ENCODE measurements around the gene MED20. TPM values are rescaled to one million over a fixed set of nuclear protein-coding genes. Genes with fewer than 3 reads are reported as not detected.

Gene MED20
- total and polyA plus RNA-seq, 2 of the 8 experiments (the other 6 are each of a cell fraction or from before 2014, with no cell fraction given): 38.7 to 51.8 TPM

DNA sequence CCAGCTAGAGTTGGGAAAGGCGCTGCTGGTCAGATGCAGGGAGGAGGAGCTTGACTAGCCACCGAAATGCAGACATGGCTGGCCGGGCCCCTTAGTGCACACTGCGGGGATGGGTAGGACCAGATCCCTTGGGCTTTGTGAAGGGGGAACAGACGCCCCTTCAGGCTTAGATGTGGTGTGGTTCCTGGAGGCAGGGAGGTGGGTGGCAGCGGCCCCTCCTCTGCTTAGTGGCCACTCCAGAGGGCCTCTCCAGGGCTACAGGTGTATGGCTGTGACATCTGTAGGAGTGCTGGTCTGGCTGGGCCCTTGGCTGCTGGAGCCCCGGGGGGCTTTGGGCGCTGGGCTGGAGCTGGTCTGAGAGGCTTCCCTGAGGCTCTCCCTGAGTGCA lies 14.7 kb upstream of the MED20 start:
- peaks cover 26 to 49% (median 40%) of the 10 kb centered on the region in 4 experiments for H3K36me3 ChIP-seq (ENCODE audit: control insufficient read depth in 2 of 4, insufficient read depth in 4 of 4, low read length in 3 of 4)
- no peak overlapping the region for H2BK15ac ChIP-seq (ENCODE audit: low read length)
- CTCF ChIA-PET (ENCODE audit: partially characterized antibody): interaction anchor here (0.7 to 13.7 kb wide), 35 partner anchors 9 to 483 kb away, joined by 3 to 219 read pairs (median 4); partner anchors contain the start of genes BYSL and MED20
- peak in 1 of 2 experiments; percentile 53 for DNase-seq (ENCODE audit: low read depth in 1 of 2, low spot score in 2 of 2)
- H3K56ac ChIP-seq (replicated peaks; ENCODE audit: insufficient read length, low read depth, low read length): no peak overlapping the region
- no peak overlapping the region for H4K8ac ChIP-seq (ENCODE audit: extremely low read depth, insufficient read depth, low read length)
- peaks cover 0 to 10% of the 10 kb centered on the region in 2 experiments; a peak in 1 of 4 replicates for H3K79me2 ChIP-seq (ENCODE audit: control insufficient read depth in 1 of 2, insufficient read depth in 2 of 2, low read length in 2 of 2)
- H3K23ac ChIP-seq (ENCODE audit: insufficient read length): no peak overlapping the region
- no peak overlapping the region for H2BK12ac ChIP-seq (ENCODE audit: low read depth, low read length)
- no peak overlapping the region for H3K14ac ChIP-seq (ENCODE audit: insufficient read length)
- H2BK20ac ChIP-seq (ENCODE audit: low read length): no peak overlapping the region
- H3K4ac ChIP-seq (replicated peaks; ENCODE audit: insufficient read length, low read depth, low read length): no peak overlapping the region
- H4K5ac ChIP-seq (ENCODE audit: insufficient read length, low read depth, low read length): no peak overlapping the region
- H2AK5ac ChIP-seq (ENCODE audit: low read depth, low read length): no peak overlapping the region
- no peak for TF ChIP-seq YY1 (IDR thresholded peaks at IDR 0.05; ENCODE audit: low read depth, low read length)
- TF ChIP-seq POLR2A (IDR thresholded peaks at IDR 0.05; ENCODE audit: control extremely low read depth in 1 of 2, low read depth in 2 of 2, low read length in 2 of 2): 0 out of 3 replicates have a peak, but pooled peaks of 1 of the 2 experiments have one; percentile 1
- H2AFZ ChIP-seq (ENCODE audit: low read length): no peak overlapping the region
- H3K4me2 ChIP-seq (ENCODE audit: insufficient read depth in 1 of 2, low read depth in 2 of 2, low read length in 2 of 2): no peak overlapping the region
- H3K18ac ChIP-seq (ENCODE audit: extremely low read depth, low read length): no peak overlapping the region
- WGBS, 2 experiments (ENCODE audit: extremely low coverage in 1 of 2, insufficient coverage in 1 of 2, insufficient read length in 1 of 2, insufficient replicate concordance in 2 of 2, low coverage in 1 of 2, low lambda C conversion rate in 2 of 2, missing lambda C conversion rate in 1 of 2): 85% methylated on average over 8 of the region's 8 CpGs; no CpG with 5 or more reads in 1 of the 2 experiments
- H3K4me1 ChIP-seq (replicated peaks in 1 of 4; ENCODE audit: control insufficient read depth in 3 of 4, insufficient read depth in 4 of 4, low read length in 3 of 4): peaks cover 6 to 25% (median 21%) of the 10 kb centered on the region in 4 experiments
- POLR2A ChIA-PET (ENCODE audit: partially characterized antibody): interaction anchor here (0.6 to 16.6 kb wide), 9 partner anchors 9 to 148 kb away, joined by 3 to 235 read pairs (median 6); partner anchors contain the start of genes BYSL, MED20, TAF8 and TOMM6
- H3K9me3 ChIP-seq (ENCODE audit: insufficient read depth in 2 of 2, low read depth in 1 of 2, low read length in 1 of 2): no peaks in the 10 kb centered on the region
- peaks cover 2% of the 10 kb centered on the region for H3K79me1 ChIP-seq (ENCODE audit: low read depth, low read length)
- H3K23me2 ChIP-seq (ENCODE audit: low read depth, low read length): peaks cover 7% of the 10 kb centered on the region
- H4K20me1 ChIP-seq (replicated peaks in 1 of 2; ENCODE audit: control insufficient read depth in 1 of 2, insufficient read depth in 2 of 2, low read length in 2 of 2): peaks cover 2 to 6% of the 10 kb centered on the region in 2 experiments
- no peak overlapping the region for H2BK120ac ChIP-seq (replicated peaks; ENCODE audit: low read depth, low read length)
- H3K9ac ChIP-seq (replicated peaks in 1 of 4; ENCODE audit: extremely low read depth in 1 of 4, low read depth in 3 of 4, low read length in 3 of 4): no peak overlapping the region
- no peaks in the 10 kb centered on the region for H3K27me3 ChIP-seq (replicated peaks in 1 of 4; ENCODE audit: control insufficient read depth in 3 of 4, extremely low read depth in 1 of 4, insufficient read depth in 3 of 4, low read length in 3 of 4)
- no peak overlapping the region for H4K91ac ChIP-seq (replicated peaks; ENCODE audit: insufficient read length, low read length)
- no peak overlapping the region for H3K4me3 ChIP-seq (ENCODE audit: extremely low read depth in 1 of 4, insufficient read depth in 2 of 4, low read depth in 3 of 4, low read length in 4 of 4)
- no peak for FAIRE-seq
- H2BK5ac ChIP-seq (ENCODE audit: low read depth, low read length): no peak overlapping the region
- no peak overlapping the region for H3K27ac ChIP-seq (ENCODE audit: low read depth, low read length)
